HG02763 (cell line): ENCODE results near the gene ZNF844.
"Not testable (repeated sequence)": the region's sequence is repeated elsewhere in the genome, so short reads cannot be mapped to it uniquely, and the experiment has no call there.

Source experiments
- ATAC-seq: cut with Tn5 transposase; IDR thresholded peaks from one replicate; pipeline ENCODE4 v1.9.1; 2021; ENCODE audit warnings: mild to moderate bottlenecking, moderate library complexity; ENCODE audit not compliant: unreplicated experiment

Gene ZNF844

DNA sequence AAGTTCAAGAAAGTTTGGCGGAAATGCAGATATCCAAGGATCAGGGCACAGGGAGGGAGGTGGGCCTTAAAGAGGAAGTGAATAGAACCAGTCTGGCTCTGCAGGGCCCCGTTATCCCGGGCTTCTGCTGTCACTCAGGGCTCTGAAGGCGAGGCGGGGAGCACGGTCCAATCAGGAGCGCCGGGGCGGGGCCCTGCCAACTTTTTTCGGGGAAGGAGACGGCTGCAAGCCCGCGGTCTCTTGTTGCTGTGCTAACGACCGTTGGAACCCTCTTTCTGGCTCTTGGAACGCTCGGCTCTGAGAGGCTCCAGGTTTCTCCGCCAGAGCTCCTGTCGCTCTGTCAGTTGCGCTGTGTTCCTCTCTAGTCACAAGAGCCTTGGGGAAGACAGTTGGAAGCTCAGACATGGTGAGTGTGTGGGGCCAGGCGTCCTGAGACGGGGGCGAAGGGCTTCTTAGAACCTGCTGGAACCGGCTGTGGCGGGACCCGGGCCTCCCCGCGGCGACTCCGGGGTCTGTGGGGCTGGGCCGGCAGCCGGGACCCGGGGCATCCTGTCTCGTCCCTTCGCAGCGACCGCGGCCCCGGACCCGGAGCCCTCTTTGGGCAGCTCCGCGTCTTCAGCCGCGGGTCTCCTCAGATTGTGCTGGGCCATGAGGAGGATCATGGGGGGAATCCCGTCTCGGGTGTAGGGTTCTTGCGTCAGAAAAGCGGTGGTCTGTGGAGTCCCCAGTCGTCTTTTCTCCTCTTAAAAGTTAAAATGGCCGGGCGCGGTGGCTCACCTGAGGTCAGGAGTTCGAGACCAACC, 27.7 kb downstream of the ZNF844 start:
- no peak for ATAC-seq

DNA sequence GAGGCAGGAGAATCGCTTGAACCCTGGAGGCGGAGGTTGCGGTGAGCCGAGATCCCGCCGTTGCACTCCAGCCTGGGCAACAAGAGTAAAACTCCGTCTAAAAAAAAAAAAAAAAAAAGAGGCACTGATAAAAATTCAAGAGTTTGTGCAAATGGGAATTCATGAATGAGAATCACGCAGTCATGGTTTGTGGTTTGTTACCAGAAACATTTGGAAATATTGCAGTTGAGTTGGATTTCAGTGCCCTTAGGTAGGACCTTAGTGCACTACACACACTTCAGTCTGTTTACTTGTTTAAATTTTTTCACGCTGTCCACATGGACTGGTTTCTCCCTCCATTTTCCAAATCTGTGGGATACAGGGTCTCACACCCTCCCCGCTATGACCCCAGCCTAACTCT, 28.4 kb downstream of the ZNF844 start:
- no peak for ATAC-seq

- no peak for ATAC-seq
Measured at GRCh38 chr19:12093777-12094176, 29.2 kb downstream of the ZNF844 start.

- no peak for ATAC-seq
Measured at GRCh38 chr19:12095111-12095790, 30.7 kb downstream of the ZNF844 start.

DNA sequence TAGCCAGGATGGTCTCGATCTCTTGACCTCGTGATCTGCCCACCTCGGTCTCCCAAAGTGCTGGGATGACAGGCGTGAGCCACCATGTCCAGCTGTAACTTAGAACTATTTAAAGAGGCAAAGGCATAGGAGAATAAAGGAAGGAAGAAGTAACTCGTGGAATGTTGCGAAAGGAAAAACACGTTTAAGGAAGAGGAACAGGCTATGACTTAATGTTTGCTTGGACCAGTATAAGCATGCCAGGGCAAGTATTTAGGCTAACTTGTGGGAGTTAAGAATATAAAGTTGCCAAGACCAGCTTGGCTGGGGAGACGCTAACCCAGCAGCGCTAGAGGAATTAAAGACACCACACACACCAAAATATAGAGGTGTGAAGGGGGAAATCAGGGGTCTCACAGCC, 33.5 kb downstream of the ZNF844 start:
- ATAC-seq = no peak

- ATAC-seq = not testable (repeated sequence)
Measured at GRCh38 chr19:12103909-12104308, 39.4 kb downstream of the ZNF844 start.

- no peak for ATAC-seq
Measured at GRCh38 chr19:12111176-12111575, 46.6 kb downstream of the ZNF844 start.

GRCh38 chr19:12111943-12112637, 47.6 kb downstream of the ZNF844 start:
- ATAC-seq = no peak

DNA sequence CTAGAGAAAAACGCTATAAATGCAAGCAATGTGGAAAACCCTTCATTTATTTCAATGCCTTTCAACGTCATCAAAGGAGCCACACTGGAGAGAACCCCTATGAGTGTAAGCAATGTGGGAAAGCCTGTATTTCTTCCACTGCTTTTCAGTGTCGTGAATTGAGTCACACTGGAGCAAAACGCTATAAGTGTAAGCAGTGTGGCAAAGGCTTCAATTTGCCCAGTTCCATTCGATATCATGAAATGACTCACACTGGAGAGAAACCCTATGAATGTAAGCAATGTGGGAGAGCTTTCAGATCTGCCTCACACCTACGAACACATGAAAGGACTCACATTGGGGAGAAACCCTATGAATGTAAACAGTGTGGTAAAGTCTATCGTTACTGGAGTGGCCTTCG, 48.2 kb downstream of the ZNF844 start:
- no peak for ATAC-seq

GRCh38 chr19:12113121-12113520, 48.6 kb downstream of the ZNF844 start:
- no peak for ATAC-seq

DNA sequence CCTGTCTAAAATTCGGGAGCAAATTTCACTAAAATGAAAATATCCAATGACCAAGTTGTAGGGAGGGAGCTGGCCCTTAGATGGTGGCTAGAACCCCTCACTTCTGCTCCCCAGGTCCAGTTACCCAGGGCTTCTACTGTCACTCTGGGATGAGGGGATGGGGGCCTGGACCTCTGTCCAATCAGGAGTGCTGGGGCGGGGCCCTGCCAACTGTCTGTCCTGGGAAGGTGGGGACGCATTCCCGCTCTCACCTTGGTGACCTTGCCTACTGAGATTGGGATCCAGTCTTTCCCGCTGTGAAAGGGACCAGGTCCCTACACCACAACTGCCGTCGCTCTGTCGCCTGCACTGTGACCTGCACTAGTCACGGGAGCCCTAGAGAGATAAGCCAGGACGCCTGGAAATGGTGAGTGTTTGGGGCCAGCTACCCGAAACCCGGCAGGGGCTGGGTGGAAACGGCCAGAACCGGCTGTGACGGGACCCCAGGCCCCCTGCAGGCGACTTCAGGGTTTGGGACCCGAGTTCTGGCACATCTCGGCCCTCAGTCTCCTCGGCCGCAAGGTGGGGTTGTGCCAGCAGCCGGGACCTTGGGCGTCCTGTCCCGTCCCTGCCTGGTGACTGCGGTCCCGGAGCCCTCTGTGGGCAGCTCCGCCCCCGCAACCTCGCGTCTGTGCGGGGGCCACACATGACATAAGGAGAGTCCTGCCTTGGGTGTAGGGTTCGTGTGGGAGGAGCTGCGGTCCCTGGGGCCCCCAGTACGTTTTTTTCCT, 52.9 kb downstream of the ZNF844 start:
- ATAC-seq = no peak

GRCh38 chr19:12126707-12127106, 62.2 kb downstream of the ZNF844 start:
- no peak for ATAC-seq
